K562 (cell line): ENCODE results near the gene WNK2. TPM values are rescaled to one million over a fixed set of nuclear protein-coding genes. Genes with fewer than 3 reads are reported as not detected.

ENCODE experiments used
- ATAC-seq: fragments of 200-7000 bp; cut with Tn5 transposase; 3 replicates; pipeline ENCODE4 v1.9.1; 2020; ENCODE audit warnings: moderate library complexity
- BruUV-seq: library from RNA; stranded (reverse); fragments of 400-500 nt; replicated peaks from 2 replicates; lab custom pipeline; 2021; lab: Mats Ljungman, UMichigan
- CTCF ChIA-PET: fragments of 300-600 bp; formaldehyde crosslinking; extraction: SDS; loops from one replicate; lab custom pipeline; 2021; ENCODE audit warnings: low intra/inter-chr PET ratio; lab: Yijun Ruan, JAX
- POLR2A ChIA-PET: fragments of 300-600, 350-650 bp; sonication (Branson Sonifier 250); formaldehyde crosslinking; extraction: SDS; loops from one replicate; lab custom pipeline; 2021; ENCODE audit warnings: antibody characterized with exemption, inconsistent platforms; lab: Yijun Ruan, JAX
- DNase-seq, 4 experiments: peaks; one replicate each; pipeline versions ENCODE4 v3.0.0 to v3.0.0-alpha.2; 2011 to 2018; ENCODE audit warnings: low spot score in 3 of 4, mixed read lengths in 3 of 4; ENCODE audit errors: extremely low read depth in 1 of 4
- FAIRE-seq: peaks from 2 replicates; lab custom pipeline; 2011; peaks lifted over from hg19 to GRCh38; lab: Jason Lieb, UNC
- H2AFZ ChIP-seq: 2 replicates; pipeline ENCODE4 v1.6.0; 2011; ENCODE audit warnings: low read depth, low read length, control low read depth, inconsistent platforms
- H3K27ac ChIP-seq: fragments of 200-600 bp; 3 replicates; pipeline ENCODE4 v1.8.0; 2011; ENCODE audit warnings: low read depth, mild to moderate bottlenecking, control low read depth, inconsistent platforms, low read length, moderate library complexity, mixed read lengths; ENCODE audit errors: extremely low read depth
- H3K27me3 ChIP-seq, 2 experiments: fragments of 300-600 bp in 1 of 2; 2 replicates in 1 of 2; 3 replicates in 1 of 2; pipeline versions ENCODE4 v1.6.0 to v1.8.0; 2011; ENCODE audit warnings: inconsistent platforms in 2 of 2, low read length in 2 of 2, mild to moderate bottlenecking in 1 of 2, mixed read lengths in 1 of 2, moderate library complexity in 1 of 2; ENCODE audit not compliant: control insufficient read depth in 2 of 2, insufficient read depth in 2 of 2
- H3K36me3 ChIP-seq: fragments of 300-600 bp; 3 replicates; pipeline ENCODE4 v1.8.0; 2011; ENCODE audit warnings: mild to moderate bottlenecking, low read length, inconsistent platforms; ENCODE audit not compliant: control insufficient read depth, insufficient read depth
- H3K4me1 ChIP-seq, 2 experiments: fragments of 200-600 bp in 1 of 2; replicated peaks in 1 of 2; 2 replicates in 1 of 2; 3 replicates in 1 of 2; pipeline versions ENCODE4 v1.5.1 to v1.8.0; 2011; ENCODE audit warnings: inconsistent platforms in 2 of 2, low read length in 2 of 2, mild to moderate bottlenecking in 1 of 2, mixed read lengths in 1 of 2, moderate library complexity in 1 of 2; ENCODE audit not compliant: control insufficient read depth in 2 of 2, insufficient read depth in 2 of 2
- H3K4me2 ChIP-seq: 2 replicates; pipeline ENCODE4 v1.6.1; 2011; ENCODE audit warnings: low read length, control low read depth, inconsistent platforms, mixed read lengths; ENCODE audit not compliant: insufficient read depth
- H3K4me3 ChIP-seq: fragments of 200-600 bp; sonication (generic), shearing (Covaris generic); 2 replicates; pipeline ENCODE4 v1.5.1; 2016; ENCODE audit warnings: control low read depth, inconsistent platforms
- H3K79me2 ChIP-seq: fragments of 200-600 bp; 3 replicates; pipeline ENCODE4 v1.8.0; 2011; ENCODE audit warnings: low read length, inconsistent platforms; ENCODE audit not compliant: control insufficient read depth, insufficient read depth
- H3K9ac ChIP-seq, 2 experiments: 2 replicates each; pipeline versions ENCODE4 v1.6.0 to v1.6.1; 2011; ENCODE audit warnings: low read depth in 2 of 2, low read length in 2 of 2, control low read depth in 1 of 2, inconsistent platforms in 1 of 2, mild to moderate bottlenecking in 1 of 2, mixed read lengths in 1 of 2; ENCODE audit not compliant: insufficient read depth in 1 of 2
- H3K9me1 ChIP-seq: one replicate; pipeline ENCODE4 v1.6.0; 2011; ENCODE audit warnings: inconsistent platforms, mild to moderate bottlenecking, low read length, moderate library complexity; ENCODE audit not compliant: control insufficient read depth, insufficient read depth
- H3K9me3 ChIP-seq: replicated peaks from 2 replicates; pipeline ENCODE4 v1.5.1; 2011; ENCODE audit warnings: low read depth, low read length, inconsistent platforms; ENCODE audit not compliant: control insufficient read depth, insufficient read depth
- H4K20me1 ChIP-seq: replicated peaks from 2 replicates; pipeline ENCODE4 v1.6.1; 2011; ENCODE audit warnings: low read length, inconsistent platforms, mixed read lengths; ENCODE audit not compliant: control insufficient read depth, insufficient read depth
- ZNF318 ChIP-seq, 2 experiments: fragments of 450-650 bp; IDR thresholded peaks; 2 replicates each; pipeline ENCODE4 v1.6.1; 2016; ENCODE audit warnings: mild to moderate bottlenecking in 2 of 2, borderline replicate concordance in 1 of 2, low read depth in 1 of 2, moderate library complexity in 1 of 2
- WGBS: fragments of 100-300 bp; shearing (Covaris generic); methylation state at CpG from one replicate; pipeline ENCODE4 v1.1.6; 2016; ENCODE audit warnings: low coverage, mixed read lengths; ENCODE audit not compliant: insufficient coverage; ENCODE audit errors: missing lambda C conversion rate; 5-methylcytosine and 5-hydroxymethylcytosine counted together
- in situ Hi-C: fragments of 300-500 bp; cut with MboI; formaldehyde crosslinking; loops from 4 replicates; pipeline ENCODE4 v1.15.0; 2018; ENCODE audit warnings: inconsistent platforms, mixed read lengths
- intact Hi-C: fragments of 100-400 bp; cut with micrococcal nuclease; formaldehyde crosslinking; loops from 2 replicates; pipeline ENCODE4 v1.14.2; 2022
- polyA plus RNA-seq, 8 experiments: library from polyadenylated mRNA; depleted of rRNA in 4 of 8; stranded (reverse) in 5 of 8; unstranded in 3 of 8; fragments of >200 nt; fragmentation: Nextera tagmentation in 2 of 8; fragmentation: Illumina TruSeq in 1 of 8; extraction: Ambion mirVana in 2 of 8; extraction: Trizol in 1 of 8; gene quantifications; 2 replicates each; pipeline versions ENCODE4 v1.2.1 to v1.2.3, GENCODE V29; 2011 to 2014; ENCODE audit warnings: inconsistent platforms in 1 of 8, missing spikeins in 1 of 8
- total RNA-seq, 7 experiments: library from RNA; depleted of rRNA in 6 of 7; stranded (reverse); fragments of >200 nt in 6 of 7; fragmentation: Illumina TruSeq in 2 of 7; extraction: Trizol in 2 of 7; gene quantifications; 2 replicates each; pipeline versions ENCODE4 v1.2.1 to v1.2.3, GENCODE V29; 2011 to 2021; ENCODE audit warnings: low replicate concordance in 1 of 7
- TF ChIP-seq, protein P1 (sequence below), 2 experiments: fragments of 450-650 bp; formaldehyde crosslinking in 1 of 2; IDR thresholded peaks; 2 replicates each; pipeline versions ENCODE4 v1.4.0 to v1.6.1; 2014 to 2020; ENCODE audit warnings: mild to moderate bottlenecking in 2 of 2, borderline replicate concordance in 1 of 2, low read depth in 1 of 2

The WNK2 gene
- total and polyA plus RNA-seq, 9 of the 15 experiments (the other 6 are each of a cell fraction or from before 2014, with no cell fraction given) = 0.36 to 3.3 (median 0.64) TPM; not detected in 2

DNA sequence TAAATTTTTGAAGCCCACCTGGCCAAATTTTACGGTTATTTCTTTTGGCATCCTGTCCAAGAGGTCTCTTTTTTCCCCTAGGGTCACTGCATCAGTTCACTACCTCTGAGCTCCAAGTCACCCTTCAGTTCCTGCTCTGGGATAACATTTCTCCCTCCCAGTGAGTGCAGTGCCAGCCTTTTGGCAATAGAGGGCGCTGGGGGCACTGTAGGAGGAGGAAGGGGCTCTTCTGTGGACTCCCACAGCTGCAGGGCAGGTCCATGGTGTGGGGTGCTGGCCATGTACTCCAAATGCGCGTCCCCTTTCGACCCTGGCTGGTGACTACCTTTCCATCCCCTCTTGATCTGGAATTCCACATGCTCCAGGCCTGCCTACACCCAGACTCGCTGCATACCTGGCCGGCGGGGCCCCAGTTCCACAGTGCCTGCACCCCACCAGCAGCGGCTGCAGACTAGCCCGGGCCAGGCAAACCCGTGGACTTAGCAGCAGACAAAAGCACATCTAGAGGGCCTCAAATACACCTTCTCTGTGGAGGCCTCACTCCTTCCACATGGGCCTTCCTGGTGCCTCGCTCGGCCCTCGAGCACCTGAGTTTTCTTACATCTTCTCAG, 29.5 kb upstream of the WNK2 start:
- H3K27me3 ChIP-seq = peaks cover 2 to 16% of the 10 kb centered on the region in 2 experiments; a peak in 3 of 5 replicates
- CTCF ChIA-PET = interaction anchor here (0.9 kb wide), 1 partner anchor 45 kb away, joined by 3 read pairs; no protein-coding TSS in a partner anchor
- in situ Hi-C loops (no loop called here), intact Hi-C loops (loop anchor here (5.0 kb wide), 1 partner anchor 47 kb away; no protein-coding TSS in a partner anchor)
- peak; percentile 81 for FAIRE-seq
- H3K27ac ChIP-seq = no peak overlapping the region
- peak; percentile 92 for ATAC-seq
- no TSS peak for BruUV-seq
- H3K36me3 ChIP-seq = no peaks in the 10 kb centered on the region
- DNase-seq = peak; percentile 66 to 80 (median 68)
- peaks cover 0 to 6% of the 10 kb centered on the region in 2 experiments; a peak in 1 of 5 replicates for H3K4me1 ChIP-seq
- no peak overlapping the region for H3K4me2 ChIP-seq
- no peaks in the 10 kb centered on the region for H3K79me2 ChIP-seq
- H3K9me3 ChIP-seq = no peaks in the 10 kb centered on the region
- no peak overlapping the region for H2AFZ ChIP-seq
- no peaks in the 10 kb centered on the region for H3K9me1 ChIP-seq
- no peak overlapping the region for H3K4me3 ChIP-seq
- WGBS = 42% methylated on average over 14 of the region's 14 CpGs
- POLR2A ChIA-PET = interaction anchor here (0.6 to 0.9 kb wide), 4 partner anchors 9 to 34 kb away, joined by 3 to 4 read pairs (median 3); no protein-coding TSS in a partner anchor
- no peak overlapping the region for H3K9ac ChIP-seq
- 0 out of 2 replicates have a peak, but pooled peaks cover 8% of the 10 kb centered on the region for H4K20me1 ChIP-seq
- no peak for TF ChIP-seq ZNF318 (IDR thresholded peaks at IDR 0.05; ENCODE audit: borderline replicate concordance in 1 of 2, low read depth in 1 of 2)
- TF ChIP-seq, protein P1, sequence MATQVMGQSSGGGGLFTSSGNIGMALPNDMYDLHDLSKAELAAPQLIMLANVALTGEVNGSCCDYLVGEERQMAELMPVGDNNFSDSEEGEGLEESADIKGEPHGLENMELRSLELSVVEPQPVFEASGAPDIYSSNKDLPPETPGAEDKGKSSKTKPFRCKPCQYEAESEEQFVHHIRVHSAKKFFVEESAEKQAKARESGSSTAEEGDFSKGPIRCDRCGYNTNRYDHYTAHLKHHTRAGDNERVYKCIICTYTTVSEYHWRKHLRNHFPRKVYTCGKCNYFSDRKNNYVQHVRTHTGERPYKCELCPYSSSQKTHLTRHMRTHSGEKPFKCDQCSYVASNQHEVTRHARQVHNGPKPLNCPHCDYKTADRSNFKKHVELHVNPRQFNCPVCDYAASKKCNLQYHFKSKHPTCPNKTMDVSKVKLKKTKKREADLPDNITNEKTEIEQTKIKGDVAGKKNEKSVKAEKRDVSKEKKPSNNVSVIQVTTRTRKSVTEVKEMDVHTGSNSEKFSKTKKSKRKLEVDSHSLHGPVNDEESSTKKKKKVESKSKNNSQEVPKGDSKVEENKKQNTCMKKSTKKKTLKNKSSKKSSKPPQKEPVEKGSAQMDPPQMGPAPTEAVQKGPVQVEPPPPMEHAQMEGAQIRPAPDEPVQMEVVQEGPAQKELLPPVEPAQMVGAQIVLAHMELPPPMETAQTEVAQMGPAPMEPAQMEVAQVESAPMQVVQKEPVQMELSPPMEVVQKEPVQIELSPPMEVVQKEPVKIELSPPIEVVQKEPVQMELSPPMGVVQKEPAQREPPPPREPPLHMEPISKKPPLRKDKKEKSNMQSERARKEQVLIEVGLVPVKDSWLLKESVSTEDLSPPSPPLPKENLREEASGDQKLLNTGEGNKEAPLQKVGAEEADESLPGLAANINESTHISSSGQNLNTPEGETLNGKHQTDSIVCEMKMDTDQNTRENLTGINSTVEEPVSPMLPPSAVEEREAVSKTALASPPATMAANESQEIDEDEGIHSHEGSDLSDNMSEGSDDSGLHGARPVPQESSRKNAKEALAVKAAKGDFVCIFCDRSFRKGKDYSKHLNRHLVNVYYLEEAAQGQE (IDR thresholded peaks at IDR 0.05; ENCODE audit: borderline replicate concordance) = peak; percentile 40; the same call in 1 of the 2 replicates
- TF ChIP-seq, protein P1 (CRISPR knock-in tag; IDR thresholded peaks at IDR 0.05; ENCODE audit: low read depth) = no peak
